ENCODE data around the gene TRERF1.

DNA sequence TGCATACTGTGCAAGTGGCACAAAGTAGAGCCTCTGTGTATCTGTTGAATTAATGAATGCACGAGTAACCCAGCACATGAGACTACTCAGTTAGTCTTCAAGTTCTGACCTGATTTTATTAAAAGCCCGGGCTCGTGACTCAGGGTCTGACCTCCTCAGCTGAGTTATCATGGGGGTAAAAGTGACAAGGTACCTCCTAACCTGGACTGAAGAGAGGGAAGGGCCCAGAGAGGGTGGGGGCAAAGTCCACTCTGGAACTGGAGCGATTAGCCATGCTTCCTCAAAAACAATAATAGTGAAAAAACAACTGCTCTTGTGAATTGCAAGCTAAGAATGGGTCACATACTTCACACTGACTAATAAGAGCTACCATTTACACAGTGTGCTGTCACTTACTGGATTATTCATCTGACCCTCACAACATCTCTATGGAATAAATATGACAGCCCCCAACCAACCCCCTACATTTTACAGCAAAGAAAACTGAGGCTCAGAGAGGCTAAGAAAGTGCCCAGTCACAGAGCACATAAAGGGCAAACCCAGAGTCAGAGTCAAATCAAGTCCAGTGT lies 26.7 kb downstream of the TRERF1 start:
- TF ChIP-seq, protein P1, sequence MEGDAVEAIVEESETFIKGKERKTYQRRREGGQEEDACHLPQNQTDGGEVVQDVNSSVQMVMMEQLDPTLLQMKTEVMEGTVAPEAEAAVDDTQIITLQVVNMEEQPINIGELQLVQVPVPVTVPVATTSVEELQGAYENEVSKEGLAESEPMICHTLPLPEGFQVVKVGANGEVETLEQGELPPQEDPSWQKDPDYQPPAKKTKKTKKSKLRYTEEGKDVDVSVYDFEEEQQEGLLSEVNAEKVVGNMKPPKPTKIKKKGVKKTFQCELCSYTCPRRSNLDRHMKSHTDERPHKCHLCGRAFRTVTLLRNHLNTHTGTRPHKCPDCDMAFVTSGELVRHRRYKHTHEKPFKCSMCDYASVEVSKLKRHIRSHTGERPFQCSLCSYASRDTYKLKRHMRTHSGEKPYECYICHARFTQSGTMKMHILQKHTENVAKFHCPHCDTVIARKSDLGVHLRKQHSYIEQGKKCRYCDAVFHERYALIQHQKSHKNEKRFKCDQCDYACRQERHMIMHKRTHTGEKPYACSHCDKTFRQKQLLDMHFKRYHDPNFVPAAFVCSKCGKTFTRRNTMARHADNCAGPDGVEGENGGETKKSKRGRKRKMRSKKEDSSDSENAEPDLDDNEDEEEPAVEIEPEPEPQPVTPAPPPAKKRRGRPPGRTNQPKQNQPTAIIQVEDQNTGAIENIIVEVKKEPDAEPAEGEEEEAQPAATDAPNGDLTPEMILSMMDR (IDR thresholded peaks at IDR 0.05), result no peak
- no peak for TF ChIP-seq POLR2A (IDR thresholded peaks at IDR 0.05)
- TF ChIP-seq POLR2AphosphoS5 (IDR thresholded peaks at IDR 0.05), result no peak
- TF ChIP-seq EP300 (IDR thresholded peaks at IDR 0.05), result no peak

Data from upper lobe of left lung (tissue), 4 donors.